Measurements from ENCODE around the gene PLSCR4. TPM values are rescaled to one million over a fixed set of nuclear protein-coding genes. Genes with fewer than 3 reads are reported as not detected.

The PLSCR4 gene
- total and polyA plus RNA-seq, 2 experiments from 2014 or later, result 40.3 to 63.4 TPM

- WGBS, 2 experiments (ENCODE audit: low coverage in 1 of 2, low lambda C conversion rate in 2 of 2, missing lambda C conversion rate in 2 of 2), result 97 to 100% methylated on average over 2 of the region's 2 CpGs
- Histone ChIP-seq H4K20me1 (ENCODE audit: insufficient read depth) (peaks cover 8% of the 10 kb centered on the region), H3K36me3 (ENCODE audit: low read depth) (0 out of 2 replicates have a peak, but pooled peaks cover 5% of the 10 kb centered on the region), H3K9me3 (ENCODE audit: low read depth) (no peaks in the 10 kb centered on the region), H3K4me3 (peak overlapping the region; percentile 95), H2AFZ (no peak overlapping the region), H3K9ac (peak overlapping the region; percentile 90), H3K27me3 (replicated peaks; ENCODE audit: insufficient read depth) (no peaks in the 10 kb centered on the region), H3K9me2 (ENCODE audit: insufficient read depth) (no peaks in the 10 kb centered on the region), H3K27ac (no peak overlapping the region), H3K4me1 (ENCODE audit: insufficient read depth) (peaks cover 40% of the 10 kb centered on the region), H3K4me2 (ENCODE audit: unreplicated experiment) (peak overlapping the region; percentile 98), H3K79me2 (ENCODE audit: insufficient read depth) (peaks cover 93% of the 10 kb centered on the region), H3F3A (ENCODE audit: insufficient read depth) (peaks cover 43% of the 10 kb centered on the region)
- no peak for DNase-seq
- TF ChIP-seq EZH2 (IDR thresholded peaks at IDR 0.05; ENCODE audit: insufficient read depth, poor library complexity, severe bottlenecking) (no peak), EZH2phosphoT487 (IDR thresholded peaks at IDR 0.05; ENCODE audit: insufficient read depth, low read depth) (no peak)
- in situ Hi-C loops (cut with MboI), result loop anchor here (25.0 kb wide), 1 partner anchor 370 kb away; no protein-coding TSS in a partner anchor
Measured at GRCh38 chr3:146157325-146158060, 93.4 kb downstream of the PLSCR4 start.

- Histone ChIP-seq H3K27ac (peak overlapping the region; percentile 8; the same call in 1 of the 2 replicates), H3K4me1 (ENCODE audit: insufficient read depth) (peaks cover 33% of the 10 kb centered on the region), H3K9me3 (ENCODE audit: low read depth) (no peaks in the 10 kb centered on the region), H3K27me3 (replicated peaks; ENCODE audit: insufficient read depth) (no peaks in the 10 kb centered on the region), H3K79me2 (ENCODE audit: insufficient read depth) (peaks cover 93% of the 10 kb centered on the region), H3K9ac (peak overlapping the region; percentile 90), H3F3A (ENCODE audit: insufficient read depth) (peaks cover 40% of the 10 kb centered on the region), H4K20me1 (ENCODE audit: insufficient read depth) (peaks cover 8% of the 10 kb centered on the region), H3K9me2 (ENCODE audit: insufficient read depth) (no peaks in the 10 kb centered on the region), H3K36me3 (ENCODE audit: low read depth) (0 out of 2 replicates have a peak, but pooled peaks cover 7% of the 10 kb centered on the region), H3K4me3 (peak overlapping the region; percentile 95), H3K4me2 (ENCODE audit: unreplicated experiment) (peak overlapping the region; percentile 98), H2AFZ (no peak overlapping the region)
- no peak for DNase-seq
- in situ Hi-C loops (cut with MboI), result loop anchor here (25.0 kb wide), 1 partner anchor 369 kb away; no protein-coding TSS in a partner anchor
- TF ChIP-seq EZH2phosphoT487 (IDR thresholded peaks at IDR 0.05; ENCODE audit: insufficient read depth, low read depth), result no peak
- no peak for TF ChIP-seq EZH2 (IDR thresholded peaks at IDR 0.05; ENCODE audit: insufficient read depth, poor library complexity, severe bottlenecking)
- 80 to 90% methylated on average over 3 of the region's 3 CpGs for WGBS, 2 experiments (ENCODE audit: low coverage in 1 of 2, low lambda C conversion rate in 2 of 2, missing lambda C conversion rate in 2 of 2)
Measured at GRCh38 chr3:146156666-146157314, 94.1 kb downstream of the PLSCR4 start.

GRCh38 chr3:146156095-146156494, 94.8 kb downstream of the PLSCR4 start:
- TF ChIP-seq EZH2 (IDR thresholded peaks at IDR 0.05; ENCODE audit: insufficient read depth, poor library complexity, severe bottlenecking) (no peak), EZH2phosphoT487 (IDR thresholded peaks at IDR 0.05; ENCODE audit: insufficient read depth, low read depth) (no peak)
- H3K9ac ChIP-seq, result peak overlapping the region; percentile 90
- H3K4me1 ChIP-seq (ENCODE audit: insufficient read depth), result peaks cover 32% of the 10 kb centered on the region
- in situ Hi-C loops (cut with MboI), result loop anchor here (25.0 kb wide), 1 partner anchor 369 kb away; no protein-coding TSS in a partner anchor
- peak overlapping the region; percentile 8; the same call in 1 of the 2 replicates for H3K27ac ChIP-seq
- H4K20me1 ChIP-seq (ENCODE audit: insufficient read depth), result peaks cover 8% of the 10 kb centered on the region
- WGBS, 2 experiments (ENCODE audit: low coverage in 1 of 2, low lambda C conversion rate in 2 of 2, missing lambda C conversion rate in 2 of 2), result 5 to 6% methylated on average over 4 of the region's 4 CpGs
- H3K9me2 ChIP-seq (ENCODE audit: insufficient read depth), result no peaks in the 10 kb centered on the region
- peaks cover 14% of the 10 kb centered on the region for H3K36me3 ChIP-seq (ENCODE audit: low read depth)
- DNase-seq, result peak; percentile 76
- peaks cover 42% of the 10 kb centered on the region for H3F3A ChIP-seq (ENCODE audit: insufficient read depth)
- no peaks in the 10 kb centered on the region for H3K27me3 ChIP-seq (replicated peaks; ENCODE audit: insufficient read depth)
- H3K4me3 ChIP-seq, result peak overlapping the region; percentile 95
- no peaks in the 10 kb centered on the region for H3K9me3 ChIP-seq (ENCODE audit: low read depth)
- peak overlapping the region; percentile 98 for H3K4me2 ChIP-seq (ENCODE audit: unreplicated experiment)
- peak overlapping the region; percentile 0; the same call in 1 of the 2 replicates for H2AFZ ChIP-seq
- H3K79me2 ChIP-seq (ENCODE audit: insufficient read depth), result peaks cover 97% of the 10 kb centered on the region

- no peaks in the 10 kb centered on the region for H3K27me3 ChIP-seq (replicated peaks; ENCODE audit: insufficient read depth)
- no peaks in the 10 kb centered on the region for H3K9me2 ChIP-seq (ENCODE audit: insufficient read depth)
- in situ Hi-C loops (cut with MboI), result loop anchor here (25.0 kb wide), 1 partner anchor 368 kb away; no protein-coding TSS in a partner anchor
- peaks cover 52% of the 10 kb centered on the region for H3F3A ChIP-seq (ENCODE audit: insufficient read depth)
- no peak overlapping the region for H3K9ac ChIP-seq
- DNase-seq, result no peak
- TF ChIP-seq EZH2 (IDR thresholded peaks at IDR 0.05; ENCODE audit: insufficient read depth, poor library complexity, severe bottlenecking) (no peak), EZH2phosphoT487 (IDR thresholded peaks at IDR 0.05; ENCODE audit: insufficient read depth, low read depth) (no peak)
- peaks cover 100% of the 10 kb centered on the region for H3K79me2 ChIP-seq (ENCODE audit: insufficient read depth)
- H3K4me3 ChIP-seq, result no peak overlapping the region
- no peaks in the 10 kb centered on the region for H3K9me3 ChIP-seq (ENCODE audit: low read depth)
- H3K4me2 ChIP-seq (ENCODE audit: unreplicated experiment), result no peak overlapping the region
- WGBS, 2 experiments (ENCODE audit: low coverage in 1 of 2, low lambda C conversion rate in 2 of 2, missing lambda C conversion rate in 2 of 2), result 73 to 78% methylated on average over 2 of the region's 2 CpGs
- peaks cover 25% of the 10 kb centered on the region for H3K36me3 ChIP-seq (ENCODE audit: low read depth)
- peaks cover 8% of the 10 kb centered on the region for H4K20me1 ChIP-seq (ENCODE audit: insufficient read depth)
- H2AFZ ChIP-seq, result no peak overlapping the region
- H3K4me1 ChIP-seq (ENCODE audit: insufficient read depth), result peaks cover 32% of the 10 kb centered on the region
- H3K27ac ChIP-seq, result no peak overlapping the region
Measured at GRCh38 chr3:146154995-146155394, 95.9 kb downstream of the PLSCR4 start.
